H9 (cell line): ENCODE data around the gene SDK2. TPM values are rescaled to one million over a fixed set of nuclear protein-coding genes. Genes with fewer than 3 reads are reported as not detected.

Experiments
- DNase-seq: peaks from one replicate; pipeline ENCODE4 v3.0.0-alpha.2; 2017
- H2AFZ ChIP-seq: one replicate; pipeline ENCODE4 v1.6.1; 2013; ENCODE audit warnings: mild to moderate bottlenecking, low read length, control low read depth, moderate library complexity
- H2AK5ac ChIP-seq: 2 replicates; pipeline ENCODE4 v1.6.1; 2013; ENCODE audit warnings: low read length, control low read depth, mixed read lengths; ENCODE audit not compliant: insufficient read length
- H2BK120ac ChIP-seq: one replicate; pipeline ENCODE4 v1.6.1; 2013; ENCODE audit warnings: low read depth, mild to moderate bottlenecking, low read length, control low read depth, inconsistent platforms; ENCODE audit not compliant: poor library complexity, severe bottlenecking
- H2BK12ac ChIP-seq: 2 replicates; pipeline ENCODE4 v1.6.1; 2013; ENCODE audit warnings: low read length, control low read depth, mixed read lengths, low read depth; ENCODE audit not compliant: insufficient read length
- H2BK15ac ChIP-seq: 2 replicates; pipeline ENCODE4 v1.6.1; 2013; ENCODE audit warnings: low read depth, low read length, control low read depth
- H2BK20ac ChIP-seq: one replicate; pipeline ENCODE4 v1.6.1; 2013; ENCODE audit warnings: low read depth, mild to moderate bottlenecking, low read length, control low read depth, inconsistent platforms; ENCODE audit not compliant: poor library complexity, severe bottlenecking
- H2BK5ac ChIP-seq: 2 replicates; pipeline ENCODE4 v1.6.1; 2013; ENCODE audit warnings: low read length, control low read depth, mixed read lengths; ENCODE audit not compliant: insufficient read length
- H3K14ac ChIP-seq: 2 replicates; pipeline ENCODE4 v1.6.1; 2013; ENCODE audit warnings: low read length, control low read depth; ENCODE audit not compliant: insufficient read depth
- H3K18ac ChIP-seq: 2 replicates; pipeline ENCODE4 v1.6.1; 2013; ENCODE audit warnings: low read depth, mild to moderate bottlenecking, mixed read lengths, low read length, control low read depth; ENCODE audit not compliant: insufficient read length
- H3K23ac ChIP-seq: 2 replicates; pipeline ENCODE4 v1.6.1; 2013; ENCODE audit warnings: low read length, control low read depth, mixed read lengths, low read depth; ENCODE audit not compliant: insufficient read length
- H3K23me2 ChIP-seq: 2 replicates; pipeline ENCODE4 v1.6.1; 2013; ENCODE audit warnings: low read depth, mild to moderate bottlenecking, mixed read lengths, low read length, control low read depth; ENCODE audit not compliant: insufficient read length, poor library complexity, severe bottlenecking
- H3K27ac ChIP-seq: 2 replicates; pipeline ENCODE4 v1.5.1; 2013; ENCODE audit warnings: low read length, control low read depth, mixed read lengths, low read depth; ENCODE audit not compliant: insufficient read length
- H3K27me3 ChIP-seq: 2 replicates; pipeline ENCODE4 v1.6.1; 2013; ENCODE audit warnings: low read length, control low read depth, inconsistent platforms; ENCODE audit not compliant: insufficient read depth
- H3K4ac ChIP-seq: 2 replicates; pipeline ENCODE4 v1.6.1; 2013; ENCODE audit warnings: low read depth, mild to moderate bottlenecking, control low read depth, inconsistent platforms, low read length, moderate library complexity
- H3K4me1 ChIP-seq: 2 replicates; pipeline ENCODE4 v1.6.1; 2013; ENCODE audit warnings: low read length, control low read depth, inconsistent platforms; ENCODE audit not compliant: insufficient read depth
- H3K4me2 ChIP-seq: 2 replicates; pipeline ENCODE4 v1.6.1; 2013; ENCODE audit warnings: low read length, control low read depth, mixed read lengths; ENCODE audit not compliant: insufficient read length, insufficient read depth
- H3K56ac ChIP-seq: 2 replicates; pipeline ENCODE4 v1.6.1; 2013; ENCODE audit warnings: low read depth, mild to moderate bottlenecking, mixed read lengths, low read length, control low read depth; ENCODE audit not compliant: insufficient read length
- H3K79me1 ChIP-seq: 2 replicates; pipeline ENCODE4 v1.6.1; 2013; ENCODE audit warnings: low read depth, mild to moderate bottlenecking, moderate library complexity, low read length, control low read depth, inconsistent platforms; ENCODE audit not compliant: insufficient read depth, poor library complexity, severe bottlenecking
- H3K79me2 ChIP-seq: 2 replicates; pipeline ENCODE4 v1.6.1; 2013; ENCODE audit warnings: low read length, control low read depth, inconsistent platforms; ENCODE audit not compliant: insufficient read depth
- H3K9ac ChIP-seq: 2 replicates; pipeline ENCODE4 v1.6.1; 2013; ENCODE audit warnings: low read length, control low read depth, mixed read lengths; ENCODE audit not compliant: insufficient read length; ENCODE audit errors: extremely low read depth
- H3K9me3 ChIP-seq: one replicate; pipeline ENCODE4 v1.6.1; 2013; ENCODE audit warnings: low read depth, low read length, inconsistent platforms; ENCODE audit not compliant: control insufficient read depth
- H3T11ph ChIP-seq: one replicate; pipeline ENCODE4 v1.6.1; 2013; ENCODE audit warnings: mild to moderate bottlenecking, low read length, control low read depth, inconsistent platforms
- H4K20me1 ChIP-seq: one replicate; pipeline ENCODE4 v1.6.1; 2013; ENCODE audit not compliant: control insufficient read depth, insufficient read length, insufficient read depth
- H4K5ac ChIP-seq: 2 replicates; pipeline ENCODE4 v1.6.1; 2013; ENCODE audit warnings: low read depth, mild to moderate bottlenecking, mixed read lengths, low read length, control low read depth; ENCODE audit not compliant: insufficient read length
- H4K8ac ChIP-seq: replicated peaks from 2 replicates; pipeline ENCODE4 v1.6.1; 2013; ENCODE audit warnings: low read length, control low read depth, mixed read lengths, low read depth; ENCODE audit not compliant: insufficient read length
- H4K91ac ChIP-seq: 2 replicates; pipeline ENCODE4 v1.6.1; 2013; ENCODE audit warnings: low read depth, mild to moderate bottlenecking, moderate library complexity, mixed read lengths, low read length, control low read depth; ENCODE audit not compliant: insufficient read length
- H3K27ac Mint-ChIP-seq, 3 experiments: 2 replicates in 2 of 3; 3 replicates in 1 of 3; pipeline ENCODE4 v1.8.0; 2020 to 2021; ENCODE audit warnings: mixed read lengths in 3 of 3, mild to moderate bottlenecking in 1 of 3, moderate library complexity in 1 of 3
- H3K27me3 Mint-ChIP-seq: 2 replicates; pipeline ENCODE4 v1.8.0; 2021; ENCODE audit warnings: low read depth, mild to moderate bottlenecking, moderate library complexity, mixed read lengths
- H3K36me3 Mint-ChIP-seq, 3 experiments: 2 replicates in 2 of 3; 3 replicates in 1 of 3; pipeline ENCODE4 v1.8.0; 2020 to 2021; ENCODE audit warnings: low read depth in 3 of 3, mixed read lengths in 3 of 3; ENCODE audit not compliant: insufficient read depth in 1 of 3
- H3K4me1 Mint-ChIP-seq, 2 experiments: 2 replicates each; pipeline ENCODE4 v1.8.0; 2020; ENCODE audit warnings: mixed read lengths in 2 of 2
- H3K4me3 Mint-ChIP-seq, 2 experiments: 2 replicates in 1 of 2; 3 replicates in 1 of 2; pipeline ENCODE4 v1.8.0; 2020 to 2021; ENCODE audit warnings: mild to moderate bottlenecking in 2 of 2, mixed read lengths in 2 of 2, moderate library complexity in 1 of 2
- H3K9me3 Mint-ChIP-seq, 2 experiments: 2 replicates in 1 of 2; 3 replicates in 1 of 2; pipeline ENCODE4 v1.8.0; 2020; ENCODE audit warnings: mild to moderate bottlenecking in 2 of 2, mixed read lengths in 2 of 2, moderate library complexity in 1 of 2
- WGBS: extraction: QIAGEN DNeasy Blood & Tissue Kit; methylation state at CpG from one replicate; pipeline ENCODE4 v1.1.7; 2013; ENCODE audit warnings: missing lambda C conversion rate, low lambda C conversion rate, mixed read lengths; ENCODE audit not compliant: insufficient read length; ENCODE audit errors: extremely low coverage; 5-methylcytosine and 5-hydroxymethylcytosine counted together
- total RNA-seq: library from RNA; stranded (reverse); gene quantifications from 2 replicates; pipeline ENCODE4 v1.2.1, GENCODE V29; 2021
- TF ChIP-seq, protein P1 (sequence below): fragments of 200-600 bp; sonication (generic); conservative IDR thresholded peaks from 3 replicates; pipeline ENCODE4 v1.8.0; 2021; ENCODE audit warnings: antibody characterized with exemption, mild to moderate bottlenecking

SDK2 gene
- total RNA-seq, 1 experiment from 2014 or later: 9.1 TPM

DNA sequence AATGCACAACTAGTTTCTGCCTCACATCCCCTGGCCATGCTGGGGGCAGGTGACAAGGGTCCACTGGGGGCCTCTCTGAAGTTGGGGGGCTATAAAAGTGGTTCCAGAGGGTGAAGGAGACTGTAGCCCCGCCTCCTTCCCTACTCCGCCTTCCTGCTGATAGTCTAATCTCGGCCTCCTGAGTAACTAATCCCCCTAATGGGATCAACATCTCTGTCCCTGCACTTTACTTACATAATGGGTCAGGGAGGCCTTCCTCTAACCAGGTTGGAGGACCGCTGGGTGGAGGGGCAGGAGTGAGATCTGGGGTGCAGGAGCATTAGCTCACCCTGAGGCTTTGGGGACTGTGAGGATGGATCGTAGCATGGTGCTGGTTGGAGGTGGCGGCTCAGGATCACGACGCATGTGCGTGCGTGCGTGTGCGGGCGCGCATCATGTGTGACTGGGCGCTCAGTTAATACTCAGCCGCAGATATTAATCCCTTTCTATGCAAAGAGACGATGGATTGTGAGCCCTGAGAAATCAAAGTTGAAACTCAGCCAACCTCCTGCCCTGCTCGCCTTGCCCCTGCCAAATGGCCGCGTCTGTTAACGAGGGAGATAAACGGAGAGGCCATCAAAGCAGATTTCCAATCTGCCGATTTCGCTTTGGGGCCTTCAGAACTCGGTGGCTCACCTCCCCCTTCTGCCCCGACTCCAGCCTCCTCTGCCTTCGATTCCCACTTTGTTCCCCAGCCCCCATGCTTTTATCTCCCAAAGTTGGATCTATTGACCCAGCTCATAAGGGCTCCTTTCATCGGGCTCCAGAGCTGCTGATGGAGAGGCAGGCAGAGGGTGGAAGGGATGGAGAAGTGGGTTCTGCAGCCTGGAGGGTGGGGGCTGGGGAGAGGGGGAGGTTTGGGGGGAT is 107.3 kb downstream of the SDK2 start:
- Histone ChIP-seq H3K27me3 (no peaks in the 10 kb centered on the region), H3K56ac (no peak overlapping the region), H3T11ph (no peak overlapping the region), H2BK12ac (no peak overlapping the region), H4K5ac (no peak overlapping the region), H3K9ac (no peak overlapping the region), H3K4me1 (peaks cover 4% of the 10 kb centered on the region; the same call in 1 of the 2 replicates), H3K79me2 (no peaks in the 10 kb centered on the region), H3K18ac (no peak overlapping the region), H2BK120ac (no peak overlapping the region), H3K4ac (no peak overlapping the region), H3K23ac (no peak overlapping the region), H3K27ac (no peak overlapping the region), H3K9me3 (no peaks in the 10 kb centered on the region), H2BK20ac (no peak overlapping the region), H3K23me2 (no peaks in the 10 kb centered on the region), H2BK5ac (no peak overlapping the region), H4K20me1 (no peaks in the 10 kb centered on the region), H2AK5ac (no peak overlapping the region), H2BK15ac (no peak overlapping the region), H3K4me2 (no peak overlapping the region), H2AFZ (no peak overlapping the region), H4K8ac (no peak overlapping the region), H4K91ac (no peak overlapping the region), H3K14ac (no peak overlapping the region; the same call in 1 of the 2 replicates), H3K79me1 (no peaks in the 10 kb centered on the region)
- peak overlapping the region in 2 of 3 experiments; percentile 20 to 70; a peak in 2 of 7 replicates for H3K27ac Mint-ChIP-seq
- H3K4me3 Mint-ChIP-seq: no peak overlapping the region
- H3K9me3 Mint-ChIP-seq: no peaks in the 10 kb centered on the region
- H3K36me3 Mint-ChIP-seq: no peaks in the 10 kb centered on the region
- TF ChIP-seq, protein P1, sequence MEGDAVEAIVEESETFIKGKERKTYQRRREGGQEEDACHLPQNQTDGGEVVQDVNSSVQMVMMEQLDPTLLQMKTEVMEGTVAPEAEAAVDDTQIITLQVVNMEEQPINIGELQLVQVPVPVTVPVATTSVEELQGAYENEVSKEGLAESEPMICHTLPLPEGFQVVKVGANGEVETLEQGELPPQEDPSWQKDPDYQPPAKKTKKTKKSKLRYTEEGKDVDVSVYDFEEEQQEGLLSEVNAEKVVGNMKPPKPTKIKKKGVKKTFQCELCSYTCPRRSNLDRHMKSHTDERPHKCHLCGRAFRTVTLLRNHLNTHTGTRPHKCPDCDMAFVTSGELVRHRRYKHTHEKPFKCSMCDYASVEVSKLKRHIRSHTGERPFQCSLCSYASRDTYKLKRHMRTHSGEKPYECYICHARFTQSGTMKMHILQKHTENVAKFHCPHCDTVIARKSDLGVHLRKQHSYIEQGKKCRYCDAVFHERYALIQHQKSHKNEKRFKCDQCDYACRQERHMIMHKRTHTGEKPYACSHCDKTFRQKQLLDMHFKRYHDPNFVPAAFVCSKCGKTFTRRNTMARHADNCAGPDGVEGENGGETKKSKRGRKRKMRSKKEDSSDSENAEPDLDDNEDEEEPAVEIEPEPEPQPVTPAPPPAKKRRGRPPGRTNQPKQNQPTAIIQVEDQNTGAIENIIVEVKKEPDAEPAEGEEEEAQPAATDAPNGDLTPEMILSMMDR: no peak
- H3K27me3 Mint-ChIP-seq: peaks cover 1% of the 10 kb centered on the region; the same call in 1 of the 2 replicates
- WGBS: no CpG with 5 or more reads among the region's 28 CpGs
- DNase-seq: no peak
- peaks cover 33 to 72% of the 10 kb centered on the region in 2 experiments for H3K4me1 Mint-ChIP-seq
